NCI-H748 (cell line): ENCODE data around the gene NUP214.
"Not testable (repeated sequence)": the region's sequence is repeated elsewhere in the genome, so short reads cannot be mapped to it uniquely, and the experiment has no call there.

ENCODE experiments used
- DNase-seq: peaks from one replicate; lab custom pipeline; 2025; ENCODE audit not compliant: unreplicated experiment; lab: John Stamatoyannopoulos, UW

NUP214 gene

GRCh38 chr9:131158673-131159072 lies 33.3 kb downstream of the NUP214 start:
- not testable (repeated sequence) for DNase-seq

- no peak for DNase-seq
Observed at GRCh38 chr9:131160416-131161112, 35.2 kb downstream of the NUP214 start.

GRCh38 chr9:131161585-131161984 lies 36.2 kb downstream of the NUP214 start:
- DNase-seq: no peak

GRCh38 chr9:131162886-131163285 lies 37.5 kb downstream of the NUP214 start:
- no peak for DNase-seq

- DNase-seq: no peak
Observed at GRCh38 chr9:131165523-131165922, 40.1 kb downstream of the NUP214 start.

GRCh38 chr9:131167146-131167692 lies 41.8 kb downstream of the NUP214 start:
- no peak for DNase-seq

- DNase-seq: no peak
Observed at GRCh38 chr9:131167936-131168335, 42.5 kb downstream of the NUP214 start.

- DNase-seq: no peak
Observed at GRCh38 chr9:131169563-131170240, 44.3 kb downstream of the NUP214 start.

GRCh38 chr9:131173995-131174394 lies 48.6 kb downstream of the NUP214 start:
- no peak for DNase-seq

- no peak for DNase-seq
Observed at GRCh38 chr9:131174681-131175239, 49.4 kb downstream of the NUP214 start.

GRCh38 chr9:131177898-131178297 lies 52.5 kb downstream of the NUP214 start:
- no peak for DNase-seq

GRCh38 chr9:131178382-131178781 lies 53.0 kb downstream of the NUP214 start:
- peak; percentile 49 for DNase-seq

GRCh38 chr9:131178926-131179325 lies 53.5 kb downstream of the NUP214 start:
- DNase-seq: no peak

- no peak for DNase-seq
Observed at GRCh38 chr9:131179561-131180219, 54.3 kb downstream of the NUP214 start.

GRCh38 chr9:131180454-131180853 lies 55.1 kb downstream of the NUP214 start:
- DNase-seq: no peak

- DNase-seq: no peak
Observed at GRCh38 chr9:131181091-131181681, 55.8 kb downstream of the NUP214 start.

GRCh38 chr9:131185924-131186323 lies 60.5 kb downstream of the NUP214 start:
- no peak for DNase-seq

GRCh38 chr9:131186622-131187021 lies 61.2 kb downstream of the NUP214 start:
- DNase-seq: no peak

- no peak for DNase-seq
Observed at GRCh38 chr9:131187957-131188356, 62.6 kb downstream of the NUP214 start.

- no peak for DNase-seq
Observed at GRCh38 chr9:131188976-131189375, 63.6 kb downstream of the NUP214 start.

GRCh38 chr9:131190191-131190590 lies 64.8 kb downstream of the NUP214 start:
- no peak for DNase-seq
